C1 segment of cervical spinal cord (tissue), 14 donors: ENCODE data around the gene VSTM2L.
"Not testable (repeated sequence)": the region's sequence is repeated elsewhere in the genome, so short reads cannot be mapped to it uniquely, and the experiment has no call there.

Source experiments
- DNase-seq, 14 donors: peaks; one replicate each; lab custom pipeline; 2025; lab: John Stamatoyannopoulos, UW

Gene VSTM2L

DNA sequence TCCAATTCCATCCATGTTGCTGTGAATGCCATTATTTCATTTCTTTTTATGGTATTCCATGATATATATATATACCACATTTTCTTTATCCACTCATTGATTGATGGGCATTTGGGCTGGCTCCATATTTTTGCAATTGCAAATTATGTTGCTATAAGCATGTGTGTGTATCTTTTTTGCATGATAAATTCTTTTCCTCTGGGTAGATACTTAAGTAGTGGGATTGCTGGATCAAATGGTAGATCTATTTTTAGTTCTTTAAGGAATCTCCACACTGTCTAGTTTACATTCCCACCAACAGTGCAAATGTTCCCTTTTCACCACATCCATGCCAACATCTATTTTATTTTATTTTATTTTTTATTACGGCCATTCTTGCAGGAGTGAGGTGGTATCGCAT is 60.6 kb downstream of the VSTM2L start:
- DNase-seq: not testable (repeated sequence)

DNA sequence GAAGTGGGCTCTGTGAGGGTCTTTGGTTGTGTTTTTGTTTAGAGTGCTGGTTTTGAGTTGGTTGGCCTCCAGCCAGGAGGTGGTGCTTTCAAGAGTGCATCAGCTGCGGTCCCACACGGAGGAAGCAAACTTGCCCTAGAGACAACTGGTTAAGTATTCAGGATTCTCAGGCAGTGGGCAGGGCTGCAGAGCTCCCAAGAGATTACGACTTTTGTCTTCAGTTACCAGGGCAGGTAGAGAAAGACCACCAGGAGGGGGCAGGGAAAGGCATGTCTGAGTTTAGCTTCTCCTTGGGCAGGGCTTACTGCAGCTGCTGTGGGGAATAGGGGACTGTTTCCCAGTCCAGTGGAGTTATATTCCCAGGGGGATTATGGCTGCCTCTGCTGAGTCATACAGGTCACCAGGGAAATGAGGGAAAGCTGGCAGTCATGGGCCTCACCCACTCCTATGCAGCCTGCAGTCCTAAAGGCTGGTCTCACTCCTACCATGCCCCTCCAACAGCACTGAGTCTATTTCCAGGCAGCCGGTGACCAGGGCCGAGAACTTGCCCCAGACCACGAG is 66.0 kb downstream of the VSTM2L start:
- DNase-seq: no peak

DNA sequence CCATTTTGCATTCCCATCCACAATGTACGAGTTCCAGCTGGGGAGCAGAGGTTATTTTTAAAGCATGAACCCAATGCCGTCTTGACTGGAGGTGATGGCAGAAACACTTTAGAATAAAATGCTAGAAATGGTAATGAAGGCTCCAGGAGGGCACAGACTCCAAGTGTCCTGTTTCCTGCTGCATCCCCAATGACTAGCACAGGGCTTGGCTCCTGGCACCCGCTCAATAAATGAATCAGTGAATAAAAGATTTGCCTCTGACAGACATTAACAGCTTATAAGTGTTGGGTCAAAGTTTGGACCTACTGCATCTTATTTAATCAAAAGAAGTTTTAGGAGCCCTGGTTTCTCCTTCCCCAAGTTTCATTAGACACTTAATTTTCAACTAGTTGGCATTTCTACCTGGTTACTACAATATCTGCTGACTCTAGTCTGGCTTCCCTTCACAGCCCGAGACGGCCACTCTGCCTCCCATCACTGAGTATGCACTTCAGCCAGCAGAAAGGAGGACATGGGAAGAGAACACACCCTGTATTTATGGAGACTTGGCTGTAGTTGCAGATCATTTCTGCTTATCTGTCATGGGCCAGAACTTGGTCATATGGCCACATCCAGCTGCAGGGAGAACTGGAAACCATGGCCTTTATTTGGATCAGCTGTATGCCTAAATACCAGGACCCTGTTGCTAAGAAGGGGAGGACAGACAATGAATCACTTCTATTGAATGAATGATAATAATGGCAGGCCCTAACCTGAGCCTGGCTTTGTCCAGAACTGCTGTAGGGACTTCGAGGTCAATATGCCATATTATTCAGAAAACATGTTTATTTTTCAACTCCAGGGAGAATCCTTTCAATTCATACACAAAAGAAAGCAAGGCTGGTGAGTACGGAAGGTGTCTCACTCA is 67.3 kb downstream of the VSTM2L start:
- DNase-seq: no peak

DNA sequence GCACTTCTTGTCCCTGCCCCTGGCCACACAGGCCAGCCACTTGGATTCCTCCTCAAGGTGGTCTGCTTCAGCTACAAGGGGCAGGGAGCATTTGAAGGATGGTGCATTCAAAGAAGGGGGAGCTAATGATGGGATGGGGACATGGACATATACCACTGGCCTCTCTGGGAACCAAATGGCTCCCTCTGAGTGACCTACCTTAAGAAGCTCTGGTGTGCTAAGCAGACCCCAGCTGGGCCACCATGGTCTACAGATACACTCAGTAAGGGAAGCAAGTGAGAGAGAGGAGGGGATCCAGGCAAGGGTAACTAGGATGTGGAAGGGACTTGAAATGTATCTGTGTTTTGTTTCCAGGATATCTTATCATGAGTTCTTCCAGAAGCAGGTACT is 67.9 kb downstream of the VSTM2L start:
- no peak for DNase-seq

DNA sequence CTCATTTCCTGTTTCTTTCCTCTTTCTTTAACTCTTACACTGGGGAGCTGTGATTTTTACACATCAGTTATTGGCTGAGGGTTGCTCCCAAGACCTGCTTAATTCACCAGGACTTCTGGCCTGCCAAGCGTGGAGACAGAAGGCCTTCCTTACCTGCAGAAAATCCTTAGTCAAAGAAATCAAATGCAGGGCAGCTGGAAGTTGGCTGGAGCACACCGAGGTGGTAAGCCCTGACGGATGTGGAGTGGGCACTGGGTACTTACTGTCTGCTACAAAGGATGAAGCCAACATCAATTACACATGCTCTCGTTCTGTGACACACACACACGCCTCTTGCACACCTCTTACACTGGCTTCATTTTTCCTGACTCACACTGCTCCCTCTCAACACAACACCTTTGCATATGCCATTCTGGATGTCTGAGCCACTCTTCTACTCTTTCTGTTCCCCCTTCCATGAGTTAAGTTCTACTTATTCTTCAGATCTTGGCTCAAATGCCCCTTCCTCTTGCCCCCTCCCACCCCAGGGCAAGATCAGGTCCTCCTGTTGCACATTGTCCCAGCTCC is 68.7 kb downstream of the VSTM2L start:
- no peak for DNase-seq

DNA sequence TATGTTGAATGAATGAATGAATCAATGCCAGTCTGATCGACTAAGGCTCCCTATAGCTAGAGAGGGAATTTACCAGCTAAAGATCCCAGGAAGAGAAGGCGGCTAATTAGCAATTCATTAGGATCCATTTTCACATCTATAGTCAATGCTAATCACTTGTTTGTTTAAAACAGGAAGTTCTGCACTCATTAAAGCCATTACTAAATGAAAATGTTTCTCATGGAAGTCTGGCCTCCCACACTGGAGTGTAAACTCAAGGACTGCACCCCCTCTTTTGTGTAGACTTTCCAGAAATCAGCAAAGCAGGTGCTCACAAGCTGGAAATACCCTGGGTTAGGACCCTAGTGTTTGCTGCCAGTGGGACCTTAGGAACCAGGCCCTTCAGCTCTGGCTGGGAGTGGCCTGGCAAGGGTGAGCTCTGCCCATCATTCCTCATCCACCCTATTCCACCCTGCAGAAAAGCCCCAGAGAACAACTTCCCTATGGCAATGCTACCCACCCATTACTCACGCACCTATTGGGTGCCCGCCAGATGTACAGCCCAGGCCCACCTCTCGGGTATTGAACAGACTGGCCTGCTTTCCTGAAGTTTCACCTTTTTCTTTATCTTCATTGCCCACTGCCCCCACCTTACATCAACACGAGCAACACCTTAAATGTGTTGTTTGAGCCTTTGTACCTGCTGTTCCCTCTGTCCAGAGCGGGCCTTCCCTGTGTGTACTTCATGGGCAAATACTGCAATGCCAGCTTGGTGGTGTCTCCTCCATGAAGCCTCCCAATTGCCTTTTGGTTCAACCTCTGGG is 69.5 kb downstream of the VSTM2L start:
- no peak for DNase-seq

DNA sequence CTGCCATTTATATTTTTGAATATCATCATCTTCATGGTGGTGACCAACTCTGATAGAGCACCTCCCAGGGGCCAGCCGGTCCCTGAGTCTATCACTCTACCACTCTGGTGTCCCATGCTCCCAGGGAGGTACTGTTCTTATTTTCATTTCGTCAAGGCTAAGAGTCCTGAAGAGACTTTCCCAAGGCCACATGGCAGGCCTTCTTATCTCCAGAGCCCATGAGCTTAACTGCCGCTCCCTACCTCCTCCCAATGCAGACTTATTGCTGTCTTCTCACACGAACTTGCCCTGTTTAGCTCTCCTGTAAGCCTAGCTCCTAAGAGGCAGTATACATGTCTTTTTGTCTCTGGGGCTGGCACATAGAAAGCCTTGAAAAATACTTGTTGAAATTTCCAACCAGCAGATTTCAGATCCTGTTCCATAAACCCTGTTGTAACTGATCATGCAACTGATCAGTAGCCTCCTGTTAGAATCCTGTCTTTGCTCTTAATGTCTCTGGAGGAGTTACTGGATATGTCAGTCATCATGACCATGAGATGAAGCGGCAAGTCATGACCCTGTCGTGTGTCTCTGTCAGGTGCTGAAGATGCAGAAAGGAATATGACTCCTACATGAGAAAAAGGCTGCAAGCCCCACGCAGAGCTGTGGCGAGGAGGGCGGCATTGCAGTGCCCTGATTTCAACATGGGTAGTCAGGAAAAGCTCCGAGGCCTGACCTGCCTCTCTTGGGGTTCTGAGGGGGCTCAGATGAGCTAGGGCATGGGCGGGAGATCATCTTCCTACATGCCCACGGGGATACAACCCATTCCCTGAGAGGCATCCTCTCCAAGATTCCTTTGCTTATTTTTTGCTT is 70.4 kb downstream of the VSTM2L start:
- DNase-seq: no peak

DNA sequence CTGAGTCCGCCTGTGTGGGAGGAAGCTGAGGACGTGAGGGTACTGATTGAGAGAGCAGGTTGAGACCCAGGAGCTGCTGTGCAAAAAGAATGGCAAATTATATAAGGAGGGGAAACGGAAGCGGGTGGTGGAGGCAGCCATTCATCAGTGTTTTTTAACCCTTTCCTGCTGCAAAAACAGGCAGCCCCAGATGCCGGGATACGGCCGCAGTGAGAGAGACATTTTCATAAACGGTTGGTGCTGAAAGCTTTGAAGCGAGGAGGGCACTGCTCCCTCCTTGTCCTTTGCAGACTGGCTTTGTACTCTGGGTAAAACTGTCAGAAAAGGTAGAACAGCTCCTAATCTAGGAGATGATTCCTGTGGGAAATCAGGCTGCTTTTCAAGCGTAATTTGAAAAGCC is 74.0 kb downstream of the VSTM2L start:
- DNase-seq: no peak

DNA sequence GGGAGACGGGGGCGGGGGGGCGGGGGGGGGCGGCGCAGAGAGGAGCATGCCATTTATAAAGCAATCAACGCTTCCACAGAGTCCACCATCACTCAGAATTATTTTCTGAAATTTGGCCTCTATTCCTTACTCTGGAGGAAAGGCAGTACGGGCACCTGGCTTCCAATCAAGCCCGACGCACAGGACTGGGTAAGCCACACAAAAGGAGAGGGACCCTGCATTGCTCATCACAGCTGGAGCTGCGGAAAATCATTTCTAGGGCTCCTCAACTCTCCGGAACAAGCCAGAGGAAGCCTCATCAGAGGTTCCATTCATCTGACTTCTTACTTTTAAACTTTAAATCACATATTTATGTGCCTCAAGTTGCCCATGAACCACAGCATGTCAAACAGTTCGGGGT is 74.4 kb downstream of the VSTM2L start:
- no peak for DNase-seq

DNA sequence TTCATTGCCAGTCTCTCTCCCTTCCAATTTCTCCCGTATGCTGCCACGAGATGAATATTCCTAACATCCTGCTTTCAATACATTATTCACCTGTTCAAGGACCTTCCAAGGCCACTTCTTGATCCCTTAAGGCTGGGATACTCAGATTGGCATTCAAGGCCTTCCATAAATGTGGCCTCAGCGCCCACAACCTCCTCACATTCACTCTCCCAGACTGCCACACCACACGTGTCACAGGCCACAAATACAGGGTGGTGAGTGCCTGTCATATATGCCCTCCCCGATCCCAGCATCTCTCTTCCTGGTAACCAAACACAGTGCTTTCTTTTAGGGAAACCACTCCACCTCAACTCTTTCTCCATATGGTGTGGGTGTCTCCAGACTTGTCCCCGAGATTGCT is 74.9 kb downstream of the VSTM2L start:
- no peak for DNase-seq

DNA sequence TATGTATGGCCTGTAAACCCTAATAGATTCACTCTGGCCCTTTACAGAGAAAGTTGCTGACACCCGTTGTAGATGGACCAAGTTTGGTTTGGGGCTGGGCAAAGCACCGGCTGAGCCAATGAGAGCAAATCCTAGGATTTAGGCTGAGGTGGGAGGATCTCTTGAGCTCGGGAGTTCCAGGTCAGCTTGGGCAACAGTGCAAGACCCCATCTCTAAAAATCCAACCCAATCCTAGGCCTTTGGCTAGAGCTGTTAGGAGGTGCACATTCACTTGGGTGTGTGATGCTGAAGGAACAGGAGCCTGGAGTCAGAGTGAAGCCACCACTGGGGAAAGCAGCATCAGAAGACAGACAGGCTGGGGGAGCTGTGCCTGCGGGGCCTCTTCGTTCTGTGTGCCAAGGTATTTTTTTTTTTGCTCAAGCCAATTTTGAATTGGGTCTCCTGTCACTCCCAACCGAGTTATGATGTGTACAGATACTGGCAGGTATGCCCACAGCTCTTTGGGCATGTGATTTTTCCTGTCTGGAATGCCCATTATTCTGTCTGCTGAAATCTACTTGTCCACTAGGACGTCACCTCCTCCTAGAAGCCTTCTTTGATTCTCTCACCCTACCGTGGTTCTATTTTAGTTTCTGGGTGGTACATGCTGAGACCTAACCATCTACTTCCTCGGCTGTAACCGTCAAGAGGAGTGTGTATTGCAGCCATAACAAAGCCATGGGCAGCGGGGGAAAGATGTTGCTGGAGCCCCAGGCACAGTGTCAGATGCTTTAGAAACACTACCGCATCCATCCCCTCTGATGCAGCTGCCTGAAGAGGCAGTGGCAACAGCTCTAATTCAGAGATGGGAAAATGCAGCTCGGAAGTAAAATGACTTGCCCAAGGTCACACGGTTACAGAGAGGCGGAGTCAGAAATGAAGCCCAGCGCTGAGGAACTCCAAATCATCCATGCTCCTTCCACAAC is 76.4 kb downstream of the VSTM2L start:
- no peak for DNase-seq

DNA sequence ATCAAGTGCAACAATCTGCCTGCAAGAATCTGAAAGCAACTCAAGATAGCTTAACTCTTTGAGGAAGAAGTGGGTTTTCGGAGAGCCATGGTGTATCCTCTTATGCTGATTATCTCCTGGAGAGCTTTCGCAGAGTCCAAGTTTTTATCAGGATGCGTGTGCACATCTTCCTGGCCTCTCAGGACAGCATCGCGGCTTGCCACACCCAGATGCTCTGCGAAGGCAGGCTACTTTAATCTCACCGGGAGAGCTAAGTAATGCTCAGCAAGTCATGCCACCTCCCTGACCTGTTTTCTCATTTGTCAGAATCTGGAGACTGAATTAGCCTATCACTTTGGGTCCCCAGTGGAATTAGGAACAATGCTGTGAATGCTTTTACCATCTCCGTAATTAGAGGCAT is 77.5 kb downstream of the VSTM2L start:
- no peak for DNase-seq

DNA sequence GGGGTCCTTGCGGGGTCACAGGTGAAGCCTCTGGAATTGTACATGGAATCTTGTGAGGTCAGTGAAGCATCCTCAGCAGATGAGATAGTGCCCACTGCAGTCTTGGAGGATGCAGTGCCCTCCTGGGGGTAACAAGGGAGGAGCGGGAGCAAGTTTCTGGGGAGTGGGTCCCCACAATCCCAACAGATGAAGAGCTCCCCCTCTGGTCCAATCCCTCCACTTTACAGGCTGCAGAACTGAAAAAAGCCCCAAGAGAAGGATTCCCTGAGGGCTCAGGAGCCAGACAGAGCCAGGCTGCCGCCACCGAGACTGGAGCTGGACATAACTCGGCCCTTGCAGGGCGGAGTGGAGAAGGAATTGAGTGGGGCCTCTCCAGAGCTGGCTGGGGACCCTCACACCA is 77.9 kb downstream of the VSTM2L start:
- DNase-seq: no peak

DNA sequence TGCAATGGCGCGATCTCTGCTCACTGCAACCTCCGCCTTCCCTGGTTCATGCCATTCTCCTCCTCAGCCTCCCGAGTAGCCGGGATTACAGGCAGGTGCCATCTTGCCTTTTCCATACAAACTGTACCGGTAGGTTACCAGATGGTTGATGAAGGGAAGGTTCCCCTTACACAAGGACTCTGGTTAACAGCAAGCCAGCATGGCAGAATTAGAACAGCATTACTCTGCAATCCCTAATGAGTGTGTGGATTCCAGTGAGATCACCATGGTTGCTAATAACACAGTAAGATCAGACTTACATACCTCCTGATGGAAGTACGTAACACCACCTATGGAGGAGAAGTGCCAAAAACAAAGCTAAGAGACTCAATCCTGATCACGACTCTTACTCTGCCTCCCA is 78.6 kb downstream of the VSTM2L start:
- DNase-seq: no peak

DNA sequence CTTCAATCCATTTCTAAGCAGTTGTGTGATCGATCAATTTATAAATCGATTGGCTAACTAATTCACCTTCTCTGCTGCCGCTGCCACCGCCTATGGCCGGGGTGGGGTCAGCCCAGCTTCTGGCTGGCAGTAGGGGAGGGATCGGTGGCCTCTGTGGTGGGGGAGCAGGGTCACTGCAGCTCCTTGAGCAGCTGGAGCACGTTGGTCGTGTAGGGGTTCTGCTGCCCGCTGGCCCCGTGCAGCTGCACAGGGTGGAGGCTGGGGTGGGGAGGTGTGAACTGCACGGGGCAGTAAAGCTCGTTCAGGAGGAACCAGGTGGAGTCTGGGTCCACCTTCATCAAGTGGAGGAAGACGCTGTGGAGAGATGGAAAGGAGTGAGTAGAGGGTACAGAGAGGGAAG is 80.4 kb downstream of the VSTM2L start:
- no peak for DNase-seq

DNA sequence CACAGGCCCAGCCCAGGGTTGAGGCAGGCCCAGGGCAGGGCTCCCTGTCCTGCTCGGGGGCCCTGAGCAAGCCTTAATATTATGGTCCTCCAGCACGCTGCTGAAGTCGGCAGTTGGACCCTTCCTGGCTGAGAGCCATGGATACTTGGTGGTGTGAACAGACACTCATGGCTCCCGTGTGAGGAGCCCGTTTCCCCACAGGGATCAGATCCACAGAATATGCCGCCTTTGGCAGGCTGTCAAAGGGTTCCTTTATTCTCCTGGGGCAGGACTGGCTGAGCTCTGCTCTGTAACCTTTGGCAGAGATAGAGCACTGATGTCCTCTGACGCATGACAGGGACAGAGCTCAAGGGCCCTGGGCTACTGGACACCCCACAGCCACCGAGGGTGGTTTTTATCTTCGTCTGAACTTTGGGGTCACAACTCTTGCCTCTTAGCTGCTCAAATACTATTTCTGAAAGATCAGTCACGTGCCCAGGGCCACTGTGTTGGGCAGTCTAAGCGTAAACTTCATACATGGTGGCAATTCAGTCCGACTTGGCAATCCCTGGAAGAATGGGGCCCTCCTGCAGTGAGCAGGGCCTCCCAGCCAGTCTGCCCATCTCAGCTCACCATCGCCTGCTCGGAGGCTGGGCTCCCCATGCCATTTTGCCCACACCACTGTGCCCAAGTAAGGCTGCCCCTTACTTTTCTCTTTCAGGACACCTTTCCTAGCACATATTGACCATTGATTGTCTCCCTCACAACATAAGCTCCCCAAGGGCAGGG is 81.3 kb downstream of the VSTM2L start:
- DNase-seq: peak in 8 of 14 donors; percentile 8 to 34 (median 20)

DNA sequence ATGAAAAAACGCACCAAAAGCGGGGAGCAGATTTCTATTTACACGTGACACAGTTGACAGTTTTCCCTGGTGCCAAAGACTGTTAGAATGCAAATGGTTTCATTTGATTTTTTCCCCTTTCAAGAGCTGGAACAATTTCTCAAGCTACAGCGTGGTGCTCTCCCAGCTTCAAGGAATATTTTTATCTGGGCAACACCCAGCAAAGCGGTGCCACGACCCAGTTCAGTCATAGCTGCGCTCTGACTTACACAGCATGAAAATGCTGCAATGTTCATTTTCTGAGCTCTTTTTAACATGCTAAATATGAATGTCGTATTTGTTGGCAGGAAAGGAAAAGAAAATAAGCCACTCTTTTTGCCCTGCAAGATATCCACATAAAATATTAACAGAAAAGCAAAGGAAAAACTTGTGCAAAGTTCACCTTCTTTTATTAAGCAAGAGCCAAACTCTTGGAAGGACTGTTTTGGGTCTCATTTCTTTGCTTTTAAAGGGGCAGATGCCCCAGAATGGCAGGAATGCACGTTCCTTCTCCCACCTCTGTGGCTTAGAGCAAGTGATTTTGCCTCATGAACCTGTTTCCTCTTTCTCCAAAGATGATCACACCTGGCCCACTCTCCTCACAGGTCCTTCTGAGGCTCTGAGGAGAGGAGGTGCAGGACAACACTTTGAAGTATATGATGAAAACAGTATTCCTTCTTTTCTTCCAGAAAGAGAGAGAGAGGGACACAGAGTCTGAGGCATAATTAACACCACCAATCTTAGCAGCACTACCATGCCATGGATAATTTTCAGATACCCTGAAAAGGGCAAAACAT is 83.3 kb downstream of the VSTM2L start:
- DNase-seq: peak in 1 of 14 donors; percentile 24

DNA sequence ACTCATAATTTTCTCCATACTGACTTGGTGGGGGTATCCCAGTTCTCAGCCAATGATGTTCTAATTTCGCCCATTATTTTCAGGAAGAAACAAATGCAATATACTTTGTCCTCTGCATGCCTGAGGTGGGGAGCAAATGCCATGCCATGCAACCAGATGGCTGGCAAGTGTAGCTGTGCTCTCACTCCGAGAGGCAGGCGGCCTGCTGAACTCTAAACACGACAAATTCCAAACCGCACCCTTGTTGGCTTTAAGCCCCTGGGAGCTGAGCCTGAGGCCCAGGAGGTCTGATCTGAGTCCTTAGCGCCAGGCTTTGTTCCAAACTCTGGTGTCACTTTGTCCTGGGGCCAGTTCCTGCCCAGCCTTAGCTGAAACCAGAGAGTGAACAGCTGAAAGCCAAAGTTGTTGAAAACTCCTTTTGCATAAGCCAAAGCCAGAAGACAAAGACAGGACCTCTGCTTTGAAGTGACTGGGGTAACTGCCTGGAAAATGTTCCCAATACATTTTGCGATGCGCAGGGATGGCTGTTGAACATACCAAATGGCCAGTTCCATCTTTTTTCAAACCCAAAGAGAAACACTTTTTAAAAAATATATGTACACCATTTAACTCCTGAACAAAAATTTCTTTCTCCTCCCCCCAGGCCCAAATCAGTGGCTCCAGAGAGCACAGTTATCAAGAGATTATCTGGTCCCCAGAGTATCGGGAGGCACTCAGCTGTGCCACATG is 84.1 kb downstream of the VSTM2L start:
- peak in 10 of 14 donors; percentile 9 to 68 (median 32) for DNase-seq
